ENCODE results near the gene PKMYT1.

DNA sequence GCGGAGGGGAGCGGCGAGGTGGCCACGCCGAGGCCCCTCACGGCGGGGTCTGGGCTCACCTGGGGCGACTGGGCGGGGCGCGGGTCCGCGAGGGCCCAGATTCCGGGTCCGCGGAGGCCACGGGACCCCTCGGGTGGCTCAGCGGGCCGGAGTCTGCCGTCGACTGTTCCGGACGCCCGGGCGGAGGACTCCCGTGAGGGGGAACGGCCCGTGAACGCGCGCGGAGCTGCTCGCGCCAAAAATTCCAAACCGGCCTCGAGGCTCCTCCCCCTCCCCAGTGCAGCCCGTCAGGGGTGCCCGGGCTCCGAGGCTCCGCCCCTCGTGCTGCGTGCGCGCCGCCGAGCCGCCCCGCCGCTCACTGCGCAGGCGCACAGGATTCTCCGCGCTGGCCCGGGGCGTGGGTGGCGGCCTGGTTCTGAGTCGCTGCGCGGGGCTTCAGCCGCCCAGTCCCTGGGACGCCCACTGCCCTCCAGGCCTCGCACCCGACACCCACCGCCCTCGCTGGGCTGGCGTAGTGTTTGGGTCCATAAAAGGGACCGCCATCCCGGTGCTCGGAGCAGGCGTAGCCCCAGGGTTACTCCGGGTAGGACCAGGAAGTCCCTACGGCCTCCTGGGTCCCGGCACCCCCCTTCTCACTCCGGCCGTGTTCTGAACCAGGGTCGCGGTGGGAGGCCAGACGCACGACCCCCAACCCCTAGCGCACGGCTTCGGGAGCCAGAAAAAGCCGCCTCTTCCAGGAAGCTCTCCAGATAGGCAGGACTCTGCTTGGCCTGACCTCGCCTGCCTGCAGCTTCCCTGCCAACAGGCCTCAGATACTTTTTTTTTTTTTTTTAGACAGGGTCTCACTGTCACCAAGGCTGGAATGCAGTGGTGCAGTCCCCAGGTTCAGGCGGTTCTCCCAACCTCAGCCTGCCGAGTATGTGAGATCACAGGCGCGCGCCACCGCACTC, at the start of gene PKMYT1:
- peak; percentile 92 for TF ChIP-seq POLR2A (IDR thresholded peaks at IDR 0.05; ENCODE audit: low read length)
- TF ChIP-seq, protein P1, sequence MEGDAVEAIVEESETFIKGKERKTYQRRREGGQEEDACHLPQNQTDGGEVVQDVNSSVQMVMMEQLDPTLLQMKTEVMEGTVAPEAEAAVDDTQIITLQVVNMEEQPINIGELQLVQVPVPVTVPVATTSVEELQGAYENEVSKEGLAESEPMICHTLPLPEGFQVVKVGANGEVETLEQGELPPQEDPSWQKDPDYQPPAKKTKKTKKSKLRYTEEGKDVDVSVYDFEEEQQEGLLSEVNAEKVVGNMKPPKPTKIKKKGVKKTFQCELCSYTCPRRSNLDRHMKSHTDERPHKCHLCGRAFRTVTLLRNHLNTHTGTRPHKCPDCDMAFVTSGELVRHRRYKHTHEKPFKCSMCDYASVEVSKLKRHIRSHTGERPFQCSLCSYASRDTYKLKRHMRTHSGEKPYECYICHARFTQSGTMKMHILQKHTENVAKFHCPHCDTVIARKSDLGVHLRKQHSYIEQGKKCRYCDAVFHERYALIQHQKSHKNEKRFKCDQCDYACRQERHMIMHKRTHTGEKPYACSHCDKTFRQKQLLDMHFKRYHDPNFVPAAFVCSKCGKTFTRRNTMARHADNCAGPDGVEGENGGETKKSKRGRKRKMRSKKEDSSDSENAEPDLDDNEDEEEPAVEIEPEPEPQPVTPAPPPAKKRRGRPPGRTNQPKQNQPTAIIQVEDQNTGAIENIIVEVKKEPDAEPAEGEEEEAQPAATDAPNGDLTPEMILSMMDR (IDR thresholded peaks at IDR 0.05) = no peak
- no peak for TF ChIP-seq SMC3 (IDR thresholded peaks at IDR 0.05)

Measured in A549 (cell line).